CD4-positive, alpha-beta T cell (primary cell): ENCODE measurements around the gene RNF227. TPM values are rescaled to one million over a fixed set of nuclear protein-coding genes. Genes with fewer than 3 reads are reported as not detected.

Source experiments
- ATAC-seq: fragments of 200-7000 bp; cut with Tn5 transposase; one replicate; pipeline ENCODE4 v1.10.0; 2022; ENCODE audit warnings: mild to moderate bottlenecking; ENCODE audit not compliant: poor library complexity
- CTCF ChIA-PET: fragments of 350-600 bp; sonication (Branson Sonifier 250); formaldehyde crosslinking; loops from one replicate; lab custom pipeline; 2021; ENCODE audit warnings: antibody characterized with exemption, inconsistent platforms; lab: Charles Lee
- POLR2A ChIA-PET: fragments of 350-600 bp; sonication (Branson Sonifier 250); formaldehyde crosslinking; loops from one replicate; lab custom pipeline; 2021; ENCODE audit warnings: antibody characterized with exemption, inconsistent platforms; lab: Charles Lee
- DNase-seq, 14 experiments: peaks; one replicate each; pipeline ENCODE4 v3.0.0-alpha.2; 2013 to 2020; ENCODE audit warnings: mixed read lengths in 2 of 14
- H3K27ac ChIP-seq, 2 donors: one replicate each; pipeline versions ENCODE4 v1.5.1 to v1.7.0; 2013; ENCODE audit warnings: low read length in 2 of 2, low read depth in 1 of 2, mild to moderate bottlenecking in 1 of 2
- H3K27me3 ChIP-seq, 2 experiments: 1 replicate in 1 of 2; 2 replicates in 1 of 2; pipeline versions ENCODE4 v1.6.1 to v1.7.0; 2013; ENCODE audit warnings: low read length in 2 of 2, control low read depth in 1 of 2, mild to moderate bottlenecking in 1 of 2, moderate library complexity in 1 of 2; ENCODE audit not compliant: insufficient read depth in 2 of 2, control insufficient read depth in 1 of 2
- H3K36me3 ChIP-seq: one replicate; pipeline ENCODE4 v1.6.1; 2013; ENCODE audit warnings: low read length, control low read depth; ENCODE audit not compliant: insufficient read depth
- H3K4me1 ChIP-seq: one replicate; pipeline ENCODE4 v1.6.1; 2013; ENCODE audit warnings: low read length, control low read depth; ENCODE audit not compliant: insufficient read depth
- H3K4me3 ChIP-seq: one replicate; pipeline ENCODE4 v1.5.1; 2013; ENCODE audit warnings: mild to moderate bottlenecking, low read length, moderate library complexity
- H3K9me3 ChIP-seq, 2 experiments: 1 replicate in 1 of 2; 2 replicates in 1 of 2; pipeline versions ENCODE4 v1.6.1 to v1.7.0; 2013; ENCODE audit warnings: low read length in 2 of 2, mild to moderate bottlenecking in 2 of 2, control low read depth in 1 of 2, moderate library complexity in 1 of 2; ENCODE audit not compliant: control insufficient read depth in 1 of 2, insufficient read depth in 1 of 2
- H3K27ac Mint-ChIP-seq: one replicate; pipeline ENCODE4 v1.8.0; 2020; ENCODE audit warnings: mixed read lengths
- H3K27me3 Mint-ChIP-seq: one replicate; pipeline ENCODE4 v1.8.0; 2021; ENCODE audit warnings: mixed read lengths
- H3K36me3 Mint-ChIP-seq: one replicate; pipeline ENCODE4 v1.8.0; 2021; ENCODE audit warnings: low read depth, mixed read lengths
- H3K4me1 Mint-ChIP-seq: one replicate; pipeline ENCODE4 v1.8.0; 2021; ENCODE audit warnings: low read depth, mixed read lengths
- H3K4me3 Mint-ChIP-seq: one replicate; pipeline ENCODE4 v1.8.0; 2020; ENCODE audit warnings: mild to moderate bottlenecking, mixed read lengths
- H3K9me3 Mint-ChIP-seq: one replicate; pipeline ENCODE4 v1.8.0; 2020; ENCODE audit warnings: mixed read lengths
- intact Hi-C, 2 experiments: fragments of 100-400 bp; cut with DNase I in 1 of 2; cut with micrococcal nuclease in 1 of 2; formaldehyde crosslinking; loops; one replicate each; pipeline versions ENCODE4 v1.15.1 to v1.9.0; 2023 to 2025; cut with DNase I, micrococcal nuclease
- total RNA-seq, 174 experiments: library from RNA in 2 of 174; stranded (reverse) in 2 of 174; gene quantifications; one replicate each; pipeline ENCODE4 v1.2.3 and lab custom pipeline; 2021 to 2026
- TF ChIP-seq, protein P1 (sequence below): fragments of 200-600 bp; IDR thresholded peaks from one replicate; pipeline ENCODE4 v1.8.0; 2022; ENCODE audit warnings: antibody characterized with exemption, mild to moderate bottlenecking

RNF227 gene
- total RNA-seq, 2 experiments from 2014 or later: 3.2 to 3.5 TPM

DNA sequence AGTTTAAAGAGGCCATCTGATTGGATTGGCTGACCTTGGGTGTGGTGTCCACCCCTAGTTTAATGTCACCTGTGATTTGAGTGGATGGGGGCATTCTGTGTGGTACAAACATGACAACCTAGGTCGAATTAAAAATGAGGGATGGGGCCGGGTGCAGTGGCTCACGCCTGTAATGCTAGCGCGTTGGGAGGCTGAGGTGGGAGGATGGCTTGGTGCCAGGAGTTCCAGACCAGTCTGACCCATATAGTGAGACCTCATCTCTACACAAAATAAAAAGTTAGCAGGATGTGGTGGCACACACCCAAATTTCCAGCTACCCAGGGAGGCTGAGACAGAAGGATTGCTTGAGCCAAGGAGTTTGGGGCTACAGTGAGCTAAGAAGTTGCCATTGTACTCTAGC lies 30.4 kb upstream of the RNF227 start:
- DNase-seq: no peak
- intact Hi-C loops: no loop called here
- Mint-ChIP-seq H3K27me3 (no peaks in the 10 kb centered on the region), H3K36me3 (peaks cover 74% of the 10 kb centered on the region), H3K9me3 (no peaks in the 10 kb centered on the region), H3K4me1 (peaks cover 7% of the 10 kb centered on the region), H3K4me3 (no peak overlapping the region), H3K27ac (no peak overlapping the region)
- no peaks in the 10 kb centered on the region for H3K4me1 ChIP-seq
- H3K36me3 ChIP-seq: peaks cover 57% of the 10 kb centered on the region
- H3K27me3 ChIP-seq: no peaks in the 10 kb centered on the region
- TF ChIP-seq, protein P1, sequence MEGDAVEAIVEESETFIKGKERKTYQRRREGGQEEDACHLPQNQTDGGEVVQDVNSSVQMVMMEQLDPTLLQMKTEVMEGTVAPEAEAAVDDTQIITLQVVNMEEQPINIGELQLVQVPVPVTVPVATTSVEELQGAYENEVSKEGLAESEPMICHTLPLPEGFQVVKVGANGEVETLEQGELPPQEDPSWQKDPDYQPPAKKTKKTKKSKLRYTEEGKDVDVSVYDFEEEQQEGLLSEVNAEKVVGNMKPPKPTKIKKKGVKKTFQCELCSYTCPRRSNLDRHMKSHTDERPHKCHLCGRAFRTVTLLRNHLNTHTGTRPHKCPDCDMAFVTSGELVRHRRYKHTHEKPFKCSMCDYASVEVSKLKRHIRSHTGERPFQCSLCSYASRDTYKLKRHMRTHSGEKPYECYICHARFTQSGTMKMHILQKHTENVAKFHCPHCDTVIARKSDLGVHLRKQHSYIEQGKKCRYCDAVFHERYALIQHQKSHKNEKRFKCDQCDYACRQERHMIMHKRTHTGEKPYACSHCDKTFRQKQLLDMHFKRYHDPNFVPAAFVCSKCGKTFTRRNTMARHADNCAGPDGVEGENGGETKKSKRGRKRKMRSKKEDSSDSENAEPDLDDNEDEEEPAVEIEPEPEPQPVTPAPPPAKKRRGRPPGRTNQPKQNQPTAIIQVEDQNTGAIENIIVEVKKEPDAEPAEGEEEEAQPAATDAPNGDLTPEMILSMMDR: no peak
- no peak overlapping the region for H3K27ac ChIP-seq
- ChIA-PET CTCF (interaction anchor here (0.8 to 1.4 kb wide), 2 partner anchors 44 to 114 kb away, joined by 3 to 4 read pairs; no protein-coding TSS in a partner anchor), POLR2A (no interaction called here)
- H3K9me3 ChIP-seq: no peaks in the 10 kb centered on the region
- H3K4me3 ChIP-seq: no peak overlapping the region
- no peak for ATAC-seq

DNA sequence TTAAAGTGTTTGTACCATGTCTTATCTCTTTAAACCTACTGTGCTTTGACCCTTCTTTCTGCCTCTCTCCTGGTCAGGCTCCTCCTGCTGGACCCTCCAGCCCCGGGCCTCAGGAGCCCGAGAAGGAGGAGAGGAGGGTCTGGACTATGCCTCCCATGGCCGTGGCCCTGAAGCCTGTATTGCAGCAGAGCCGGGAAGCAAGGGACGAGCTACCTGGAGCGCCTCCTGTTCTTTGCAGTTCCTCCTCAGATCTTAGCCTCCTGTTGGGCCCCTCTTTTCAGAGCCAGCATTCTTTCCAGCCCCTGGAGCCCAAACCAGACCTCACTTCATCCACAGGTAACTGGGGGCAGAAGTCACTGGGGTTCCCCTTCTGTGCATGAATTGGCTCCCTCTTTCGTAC lies 29.6 kb upstream of the RNF227 start:
- ChIA-PET POLR2A (interaction anchor here (1.0 kb wide), 1 partner anchor 88 kb away, joined by 3 read pairs; the partner anchor contains the start of gene NAA38), CTCF (no interaction called here)
- H3K4me3 ChIP-seq: no peak overlapping the region
- intact Hi-C loops: no loop called here
- Mint-ChIP-seq H3K36me3 (peaks cover 82% of the 10 kb centered on the region), H3K27ac (no peak overlapping the region), H3K9me3 (no peaks in the 10 kb centered on the region), H3K4me3 (no peak overlapping the region), H3K27me3 (no peaks in the 10 kb centered on the region), H3K4me1 (peaks cover 4% of the 10 kb centered on the region)
- H3K27ac ChIP-seq: no peak overlapping the region
- no peaks in the 10 kb centered on the region for H3K4me1 ChIP-seq
- H3K9me3 ChIP-seq: no peaks in the 10 kb centered on the region
- no peaks in the 10 kb centered on the region for H3K27me3 ChIP-seq
- TF ChIP-seq, protein P1: no peak
- ATAC-seq (no peak), DNase-seq (no peak)
- peaks cover 63% of the 10 kb centered on the region for H3K36me3 ChIP-seq

DNA sequence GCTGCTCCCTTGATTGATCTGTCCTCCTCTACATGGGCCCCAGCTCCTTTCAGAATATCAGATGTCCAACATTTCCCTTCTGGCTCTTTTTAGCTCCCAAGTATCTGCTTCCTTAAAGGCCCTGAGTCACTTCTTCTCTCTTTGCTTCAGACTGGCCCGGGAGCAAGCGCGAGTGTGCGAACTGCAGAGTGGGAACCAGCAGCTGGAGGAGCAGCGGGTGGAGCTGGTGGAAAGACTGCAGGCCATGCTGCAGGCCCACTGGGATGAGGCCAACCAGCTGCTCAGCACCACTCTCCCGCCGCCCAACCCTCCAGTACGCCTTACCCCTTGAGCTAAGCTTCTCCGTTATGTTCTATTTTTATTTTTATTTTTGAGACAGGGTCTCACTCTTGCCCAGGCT lies 28.2 kb upstream of the RNF227 start:
- ChIA-PET CTCF (interaction anchor here (1.2 kb wide), 1 partner anchor 32 kb away, joined by 4 read pairs; no protein-coding TSS in a partner anchor), POLR2A (interaction anchor here (1.3 to 1.4 kb wide), 2 partner anchors 12 to 28 kb away, joined by 4 read pairs; partner anchors contain the start of genes CNTROB, RNF227 and TRAPPC1)
- Mint-ChIP-seq H3K36me3 (peaks cover 85% of the 10 kb centered on the region), H3K27me3 (no peaks in the 10 kb centered on the region), H3K4me3 (no peak overlapping the region), H3K27ac (no peak overlapping the region), H3K4me1 (no peaks in the 10 kb centered on the region), H3K9me3 (no peaks in the 10 kb centered on the region)
- peaks cover 71% of the 10 kb centered on the region for H3K36me3 ChIP-seq
- no peaks in the 10 kb centered on the region for H3K27me3 ChIP-seq
- intact Hi-C loops: no loop called here
- DNase-seq: no peak
- ATAC-seq: no peak
- H3K4me3 ChIP-seq: no peak overlapping the region
- H3K4me1 ChIP-seq: no peaks in the 10 kb centered on the region
- H3K9me3 ChIP-seq: no peaks in the 10 kb centered on the region
- TF ChIP-seq, protein P1: no peak
- no peak overlapping the region for H3K27ac ChIP-seq
